ENCODE measurements around the gene SPA17.
A peak's percentile ranks its signal among the peaks of the same experiment; 100 is the strongest.

The SPA17 gene

DNA sequence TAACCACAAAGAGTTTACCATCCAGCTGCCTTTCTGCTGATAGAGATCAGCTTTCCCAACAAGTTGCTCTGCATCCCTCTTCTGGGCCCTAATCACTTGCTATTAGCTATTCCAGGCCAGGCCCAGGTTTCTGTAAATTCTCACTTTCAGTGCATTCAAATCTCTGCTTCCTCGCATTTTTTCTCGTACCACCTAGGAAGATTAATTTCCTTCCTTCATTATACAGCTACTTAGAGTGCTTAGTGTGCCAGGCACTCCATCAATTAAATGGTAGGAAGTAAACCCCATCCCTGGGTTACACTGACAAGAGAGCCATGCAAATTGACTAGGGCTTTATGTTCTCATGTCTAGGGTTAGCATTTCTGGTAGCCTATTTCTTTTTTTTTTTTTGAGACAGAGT is 9.8 kb upstream of the SPA17 start:
- DNase-seq, result no peak

DNA sequence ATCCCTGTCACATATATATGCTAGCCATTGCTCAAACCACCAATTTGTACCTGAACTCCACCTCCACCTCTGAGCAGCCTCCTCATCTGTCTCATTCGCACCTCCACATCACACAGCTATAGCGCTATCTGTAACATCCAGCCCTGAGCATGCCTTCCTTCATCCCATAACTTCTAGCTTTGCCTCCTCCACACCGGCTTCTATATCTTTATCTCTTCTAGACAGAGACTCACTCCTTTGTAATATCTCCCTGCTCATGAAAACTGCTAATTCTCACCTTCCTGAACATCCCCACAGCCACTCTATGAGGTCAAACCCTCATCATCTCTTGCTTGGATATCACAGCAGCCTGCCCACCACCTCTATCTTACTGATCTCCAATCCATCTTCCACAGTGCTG is 6.1 kb upstream of the SPA17 start:
- DNase-seq, result no peak

- DNase-seq, result peak; percentile 59
Observed at GRCh38 chr11:124669193-124669592, 4.5 kb upstream of the SPA17 start.

- peak; percentile 22 for DNase-seq
Observed at GRCh38 chr11:124670732-124671131, 3.0 kb upstream of the SPA17 start.

- DNase-seq, result no peak
Observed at GRCh38 chr11:124672536-124673215, 1.0 kb upstream of the SPA17 start.

DNA sequence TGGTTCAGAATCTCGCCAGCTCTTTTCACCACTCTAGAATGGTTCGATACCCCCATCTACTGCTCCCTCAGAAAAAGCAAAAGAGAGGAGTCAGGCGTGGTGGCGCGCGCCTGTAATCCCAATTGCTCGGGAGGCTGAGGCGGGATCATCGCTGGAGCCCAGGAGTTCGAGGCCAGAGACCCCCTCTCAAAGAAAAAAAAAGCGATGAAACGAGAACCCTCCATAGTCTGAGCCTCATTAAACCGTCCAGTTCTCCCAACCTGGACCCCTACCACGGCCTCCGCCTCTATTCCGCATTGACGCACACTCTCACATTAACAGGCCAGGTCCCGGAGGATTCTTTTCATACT is 439 bp downstream of the SPA17 start:
- no peak for DNase-seq

DNA sequence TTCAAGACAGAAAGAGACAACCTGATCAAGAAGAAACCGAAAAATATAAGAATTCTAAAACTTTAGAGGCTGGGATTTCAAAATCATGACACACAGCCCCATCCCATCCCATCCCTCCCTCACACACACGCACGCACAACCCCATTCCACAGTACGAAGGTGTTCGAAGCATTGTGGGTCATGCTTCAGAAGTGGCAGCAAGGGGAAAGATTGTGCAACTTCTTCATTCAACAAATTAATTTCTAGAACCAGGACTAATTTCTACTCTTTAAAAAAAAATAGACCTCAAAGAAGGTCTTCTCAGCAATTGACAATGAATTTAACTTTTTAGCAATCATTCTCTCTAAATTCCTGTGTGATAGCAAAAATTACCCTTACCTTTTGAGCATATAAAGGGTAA is 867 bp downstream of the SPA17 start:
- DNase-seq, result no peak

- peak; percentile 19 for DNase-seq
Observed at GRCh38 chr11:124676386-124676785, 2.7 kb downstream of the SPA17 start.

GRCh38 chr11:124678416-124678815 is 4.7 kb downstream of the SPA17 start:
- DNase-seq, result no peak

DNA sequence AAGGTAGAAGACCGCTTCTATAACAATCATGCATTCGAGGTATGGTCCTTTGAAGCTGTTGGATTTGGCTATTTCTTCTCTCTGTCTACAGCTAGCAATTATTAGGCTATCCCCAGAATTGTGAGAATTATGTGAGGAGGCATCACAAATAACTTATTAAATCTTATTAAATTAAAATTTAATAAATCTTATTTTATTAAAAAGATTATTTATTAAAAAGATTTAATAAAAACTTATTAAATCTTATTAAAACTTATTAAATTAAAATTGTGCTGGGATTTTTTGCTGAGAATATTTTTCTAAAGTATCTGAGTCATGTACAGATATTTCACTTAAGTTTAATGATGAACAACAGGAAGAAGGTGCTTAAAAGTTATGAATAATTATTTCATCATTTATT is 7.7 kb downstream of the SPA17 start:
- DNase-seq, result no peak

DNA sequence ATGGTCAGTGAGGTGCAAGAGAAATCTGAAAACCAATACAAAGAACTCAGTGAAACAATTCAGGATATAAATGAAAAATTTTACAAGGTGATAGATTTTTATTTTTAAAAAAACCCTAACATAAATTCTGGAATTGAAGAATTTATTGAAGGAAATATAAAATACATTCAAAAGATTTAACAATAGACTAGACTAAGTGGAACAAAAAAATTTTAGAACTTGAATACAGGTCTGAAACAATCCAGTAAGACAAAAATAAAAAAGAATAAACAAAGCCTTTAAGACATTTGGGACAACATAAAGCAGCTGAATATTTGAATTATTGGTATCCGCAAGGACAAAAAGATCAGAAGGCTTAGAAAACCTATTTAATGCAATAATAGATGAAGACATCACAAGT is 8.7 kb downstream of the SPA17 start:
- no peak for DNase-seq

GRCh38 chr11:124693142-124693541 is 19.4 kb downstream of the SPA17 start:
- DNase-seq, result no peak

GRCh38 chr11:124699547-124699946 is 25.8 kb downstream of the SPA17 start:
- DNase-seq, result no peak

- DNase-seq, result no peak
Observed at GRCh38 chr11:124700028-124700427, 26.3 kb downstream of the SPA17 start.

DNA sequence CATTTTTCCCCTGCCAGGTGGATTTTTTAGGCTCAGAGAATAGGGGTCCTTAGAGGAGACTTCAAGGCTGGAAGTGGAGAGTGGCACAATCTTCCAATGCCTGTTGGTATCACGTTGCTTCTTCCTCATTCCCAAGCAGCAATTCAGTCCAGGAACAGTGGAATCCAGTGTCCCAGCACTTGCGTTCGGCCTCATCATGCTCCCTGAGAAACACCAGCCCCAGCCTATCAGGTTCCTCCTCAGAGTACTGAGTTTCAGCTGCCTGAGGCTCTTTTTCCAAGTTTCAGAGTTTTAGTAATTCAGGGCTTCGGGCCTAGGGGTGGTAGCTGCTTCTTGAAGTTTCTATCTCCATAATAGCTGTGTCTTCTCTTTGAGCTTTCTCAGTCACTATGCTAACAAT is 34.1 kb downstream of the SPA17 start:
- no peak for DNase-seq

DNA sequence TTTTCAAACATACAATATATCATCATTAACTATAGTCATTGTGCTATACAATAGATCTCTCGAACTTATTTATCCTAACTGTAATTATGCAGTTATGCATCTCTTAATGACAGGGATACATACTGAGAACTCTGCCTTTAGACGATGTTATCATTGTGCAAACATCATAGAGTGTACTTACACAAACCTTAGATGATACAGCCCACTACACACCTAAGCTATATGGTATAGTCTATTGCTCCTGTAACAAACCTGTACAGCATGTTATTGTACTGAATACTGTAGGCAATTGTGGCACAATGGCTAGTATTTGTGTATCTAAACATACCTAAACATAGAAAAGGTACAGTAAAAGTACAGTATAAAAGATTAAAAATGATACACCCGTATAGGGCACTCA is 38.7 kb downstream of the SPA17 start:
- DNase-seq, result no peak

GRCh38 chr11:124716591-124716990 is 42.9 kb downstream of the SPA17 start:
- no peak for DNase-seq

DNA sequence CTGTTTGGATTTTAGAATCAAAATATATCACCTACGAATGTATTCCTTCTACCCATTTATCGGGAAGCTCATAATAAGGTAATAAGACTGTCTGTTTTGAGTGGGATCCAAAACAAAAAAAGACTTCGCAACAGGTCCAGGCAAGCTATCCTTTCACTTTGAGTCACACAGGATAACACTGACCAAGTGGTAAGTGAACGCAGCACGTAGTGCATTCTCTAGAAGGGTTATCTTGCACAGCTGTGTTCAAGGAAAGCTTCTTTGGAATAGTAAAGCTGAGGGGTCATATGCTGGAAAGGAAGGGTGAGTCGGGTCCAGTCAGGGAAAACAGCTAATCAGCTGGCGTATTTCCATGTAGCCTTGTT is 43.7 kb downstream of the SPA17 start:
- DNase-seq, result no peak

DNA sequence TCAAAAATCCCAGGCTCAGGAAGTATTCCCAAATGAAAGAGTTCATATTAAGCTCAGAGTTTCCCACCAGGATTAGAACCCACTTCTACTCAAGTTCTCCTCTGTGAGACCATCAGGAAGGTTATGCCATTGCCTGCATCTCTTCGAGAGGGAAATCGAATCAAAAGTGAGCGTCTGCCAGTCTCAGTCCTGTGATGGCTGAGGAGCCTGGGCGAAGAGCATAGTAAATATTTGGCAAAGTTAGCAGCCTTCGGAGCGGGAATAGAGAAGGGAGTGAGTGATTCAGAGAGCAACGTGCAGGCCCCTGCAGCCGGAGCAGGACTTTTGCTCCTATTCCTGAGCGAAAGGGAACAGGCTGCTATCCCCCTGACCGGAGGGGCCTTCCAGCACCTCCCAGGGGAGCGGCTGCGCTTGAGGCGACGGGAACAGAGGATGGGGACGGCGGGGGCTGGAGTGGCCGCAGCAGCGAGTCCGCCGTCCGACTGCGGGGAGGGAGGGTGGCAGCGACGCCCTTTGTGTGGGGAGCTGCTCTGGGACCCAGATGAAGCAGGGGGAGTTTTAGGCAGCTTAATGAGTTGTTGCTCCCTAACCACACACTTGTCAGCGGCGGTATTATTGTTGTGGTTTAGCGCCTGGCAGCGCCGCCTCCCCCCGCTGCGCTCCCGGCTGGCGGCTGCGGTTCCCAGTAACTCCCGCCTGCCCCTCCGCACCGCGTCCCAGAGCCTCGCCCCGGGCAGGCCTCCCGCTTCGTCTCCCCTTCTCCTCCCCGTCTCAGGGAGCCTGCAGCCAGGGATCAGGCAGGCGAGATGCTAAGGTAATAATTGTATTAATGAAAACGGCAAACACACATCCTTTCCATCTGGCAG is 44.3 kb downstream of the SPA17 start:
- no peak for DNase-seq

DNA sequence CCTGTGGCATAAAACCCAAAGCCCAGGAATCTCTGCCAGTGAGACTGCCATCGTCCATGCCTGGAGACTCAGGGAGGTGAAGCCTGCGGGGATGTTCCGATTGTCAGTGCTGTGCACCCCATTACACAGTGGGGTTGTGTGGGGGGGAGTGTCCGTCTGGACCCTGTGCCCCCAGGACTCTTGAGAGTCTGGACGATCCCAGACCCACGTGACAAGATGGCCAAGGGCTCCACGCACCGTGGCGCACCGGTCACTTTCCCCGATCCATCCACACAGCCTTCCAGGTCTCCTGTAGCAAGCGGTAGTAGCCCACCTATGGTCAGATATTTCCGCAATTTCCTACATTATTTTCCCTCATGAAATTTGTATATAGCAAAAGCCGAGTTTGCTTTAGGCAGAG is 45.1 kb downstream of the SPA17 start:
- DNase-seq, result no peak

DNA sequence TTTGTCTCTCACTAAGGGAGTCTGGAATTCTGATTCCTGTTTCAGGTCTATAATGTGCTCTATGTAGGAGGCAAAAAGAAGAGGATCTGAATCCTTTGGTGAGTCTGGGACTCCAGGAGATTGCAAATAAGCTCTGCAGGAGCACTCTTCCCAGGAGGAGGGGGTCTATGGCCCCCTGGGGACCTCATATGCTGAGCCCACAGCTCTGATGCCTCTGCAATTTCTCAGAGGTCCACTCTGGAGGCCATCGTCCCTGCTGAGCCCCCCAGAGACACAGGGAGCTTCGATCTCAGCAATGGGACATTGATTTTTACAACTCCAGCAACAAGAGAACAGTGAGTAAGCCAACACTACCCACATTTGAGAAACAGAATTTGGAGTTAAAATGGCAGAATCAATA is 45.8 kb downstream of the SPA17 start:
- no peak for DNase-seq

DNA sequence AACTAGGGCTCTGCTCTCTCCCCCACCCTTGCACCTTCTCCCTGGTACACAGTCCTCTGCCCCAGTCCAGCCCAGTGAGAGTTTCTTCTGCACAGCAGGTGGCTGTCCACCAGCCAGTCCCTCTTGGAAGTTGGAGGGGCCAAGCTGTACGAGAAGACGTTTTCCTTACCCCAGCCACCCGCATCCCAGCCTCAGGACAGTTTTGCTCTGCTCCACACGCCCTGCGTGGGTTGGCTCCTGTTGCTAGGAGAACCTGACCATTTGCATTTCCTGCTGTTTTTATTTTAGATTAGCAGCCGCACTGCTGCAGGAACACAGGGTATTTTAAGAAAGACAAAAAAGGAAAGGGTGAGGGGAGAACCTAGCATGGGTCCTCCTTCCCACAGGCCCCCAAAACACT is 48.5 kb downstream of the SPA17 start:
- no peak for DNase-seq

DNA sequence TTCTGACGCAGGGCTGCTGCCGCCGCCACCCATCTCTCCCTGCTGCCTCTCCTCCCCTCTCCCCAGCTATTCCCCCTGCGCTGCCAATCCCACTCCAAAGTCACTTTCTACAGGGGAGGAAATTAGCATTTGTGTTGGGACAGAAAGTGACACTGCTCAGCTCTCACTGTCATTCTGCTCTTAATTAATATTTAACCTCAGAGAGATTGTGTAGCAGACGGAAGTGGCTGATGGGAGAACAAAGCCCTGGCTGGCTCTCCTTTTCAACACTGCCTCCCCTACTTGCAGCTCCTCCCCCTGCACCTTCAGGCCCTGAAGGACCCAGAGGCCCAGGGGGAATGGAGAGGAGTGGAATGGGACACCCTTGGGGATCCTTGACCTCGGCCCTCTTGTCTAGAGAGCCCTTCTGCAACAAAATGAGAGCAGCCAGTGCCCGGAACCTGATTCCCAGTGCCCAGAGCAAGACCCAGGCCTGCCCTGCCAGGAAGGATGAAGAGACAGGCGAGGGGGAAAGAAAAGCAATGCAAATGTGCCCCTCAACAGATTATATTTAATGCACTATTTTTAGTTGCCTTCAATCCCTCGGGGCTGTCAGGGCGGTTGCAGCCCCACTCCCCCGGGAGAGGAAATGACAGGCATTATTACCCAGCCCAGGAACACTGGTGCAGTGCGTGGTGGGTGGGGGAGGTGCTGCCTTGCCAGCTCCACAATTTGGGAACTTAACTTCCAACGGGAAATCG is 51.4 kb downstream of the SPA17 start:
- DNase-seq, result no peak

- peak; percentile 48 for DNase-seq
Observed at GRCh38 chr11:124725719-124726105, 52.0 kb downstream of the SPA17 start.
